ENCODE measurements around the gene DUSP1.

DNA sequence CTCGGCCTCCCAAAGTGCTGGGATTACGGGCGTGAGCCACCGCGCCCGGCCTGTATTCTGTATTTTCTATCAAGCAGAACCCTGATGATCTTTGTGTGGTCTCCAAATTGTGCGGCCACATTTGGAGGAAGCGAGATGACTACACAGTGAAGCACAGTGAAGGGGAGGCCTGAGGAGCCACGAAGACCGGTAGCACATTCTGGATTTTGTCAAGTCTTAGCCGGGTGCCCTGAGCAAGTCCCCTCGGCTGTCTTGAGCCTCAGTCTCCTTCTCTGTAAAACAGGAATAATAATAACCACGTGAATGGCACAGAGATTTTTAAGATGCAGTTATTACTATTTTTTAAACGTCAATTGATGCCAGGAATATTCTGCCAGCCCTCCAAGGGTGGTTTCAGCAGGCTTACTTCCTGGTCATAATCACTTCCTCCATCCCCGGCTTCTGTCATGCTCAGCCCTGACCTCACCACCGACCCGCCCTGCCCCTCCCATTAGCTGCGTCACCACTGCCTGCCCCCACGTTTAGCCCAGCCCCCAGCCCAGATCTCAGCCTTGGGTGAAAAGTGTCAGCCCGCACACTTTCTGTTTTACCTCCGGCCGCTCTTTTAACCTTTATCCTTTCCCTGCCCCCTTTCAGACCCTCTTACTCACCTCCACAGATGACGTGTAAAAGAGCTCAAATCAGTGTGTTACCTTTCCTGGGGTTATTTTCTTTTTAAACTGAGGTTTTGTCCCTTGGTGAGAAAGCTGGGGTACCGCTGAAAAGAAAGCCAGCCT, 36.1 kb upstream of the DUSP1 start:
- TF ChIP-seq, protein P1, sequence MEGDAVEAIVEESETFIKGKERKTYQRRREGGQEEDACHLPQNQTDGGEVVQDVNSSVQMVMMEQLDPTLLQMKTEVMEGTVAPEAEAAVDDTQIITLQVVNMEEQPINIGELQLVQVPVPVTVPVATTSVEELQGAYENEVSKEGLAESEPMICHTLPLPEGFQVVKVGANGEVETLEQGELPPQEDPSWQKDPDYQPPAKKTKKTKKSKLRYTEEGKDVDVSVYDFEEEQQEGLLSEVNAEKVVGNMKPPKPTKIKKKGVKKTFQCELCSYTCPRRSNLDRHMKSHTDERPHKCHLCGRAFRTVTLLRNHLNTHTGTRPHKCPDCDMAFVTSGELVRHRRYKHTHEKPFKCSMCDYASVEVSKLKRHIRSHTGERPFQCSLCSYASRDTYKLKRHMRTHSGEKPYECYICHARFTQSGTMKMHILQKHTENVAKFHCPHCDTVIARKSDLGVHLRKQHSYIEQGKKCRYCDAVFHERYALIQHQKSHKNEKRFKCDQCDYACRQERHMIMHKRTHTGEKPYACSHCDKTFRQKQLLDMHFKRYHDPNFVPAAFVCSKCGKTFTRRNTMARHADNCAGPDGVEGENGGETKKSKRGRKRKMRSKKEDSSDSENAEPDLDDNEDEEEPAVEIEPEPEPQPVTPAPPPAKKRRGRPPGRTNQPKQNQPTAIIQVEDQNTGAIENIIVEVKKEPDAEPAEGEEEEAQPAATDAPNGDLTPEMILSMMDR (IDR thresholded peaks at IDR 0.05; ENCODE audit: insufficient read depth, low read length, poor library complexity, severe bottlenecking), result no peak
- no peak for TF ChIP-seq EZH2phosphoT487 (conservative IDR thresholded peaks at IDR 0.05; ENCODE audit: low read length)

All from SU-DHL-6 (cell line).